ENCODE results near the gene PPARGC1A. TPM values are rescaled to one million over a fixed set of nuclear protein-coding genes. Genes with fewer than 3 reads are reported as not detected.
A peak's percentile ranks its signal among the peaks of the same experiment; 100 is the strongest.

The PPARGC1A gene
- total RNA-seq (2014; rRNA removed; shearing (Covaris generic); ENCODE audit: low replicate concordance), result 1.4 and 1.6 TPM in 2 replicates

DNA sequence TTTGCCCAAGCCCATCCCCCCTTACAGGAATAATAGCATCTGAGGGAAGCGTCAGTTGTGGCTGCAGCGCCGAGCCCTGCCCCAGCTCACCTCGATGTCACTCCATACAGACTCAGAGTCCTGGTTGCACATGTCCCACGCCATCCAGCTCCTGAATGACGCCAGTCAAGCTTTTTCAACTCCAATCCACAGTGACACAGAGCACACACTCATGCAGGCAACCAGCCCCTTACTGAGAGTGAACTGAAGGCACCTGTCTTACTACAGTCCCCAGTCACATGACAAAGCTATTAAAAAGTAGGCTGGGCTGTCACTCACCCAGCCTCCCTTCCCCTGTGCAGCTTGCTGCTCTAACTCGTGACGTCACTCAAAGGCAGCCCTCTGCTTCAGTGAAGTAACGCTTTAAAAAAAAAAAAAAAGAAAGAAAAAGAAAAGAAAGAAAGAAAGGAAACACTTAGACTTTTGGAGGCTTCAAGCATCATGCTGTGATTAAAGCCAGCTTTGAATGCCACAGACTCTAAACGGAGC is at the start of gene PPARGC1A:
Gene PPARGC1A (minus strand): TSS at position 234 of the 528 bp plus-strand sequence. CDS start 90 bp downstream, at position 144.
- peak; percentile 71 for DNase-seq (ENCODE audit: low read depth)
- in situ Hi-C loops (cut with HindIII; ENCODE audit: low pct_unique_long_range_greater_than_20kb, low sequenced_read_pairs), result no loop called here

DNA sequence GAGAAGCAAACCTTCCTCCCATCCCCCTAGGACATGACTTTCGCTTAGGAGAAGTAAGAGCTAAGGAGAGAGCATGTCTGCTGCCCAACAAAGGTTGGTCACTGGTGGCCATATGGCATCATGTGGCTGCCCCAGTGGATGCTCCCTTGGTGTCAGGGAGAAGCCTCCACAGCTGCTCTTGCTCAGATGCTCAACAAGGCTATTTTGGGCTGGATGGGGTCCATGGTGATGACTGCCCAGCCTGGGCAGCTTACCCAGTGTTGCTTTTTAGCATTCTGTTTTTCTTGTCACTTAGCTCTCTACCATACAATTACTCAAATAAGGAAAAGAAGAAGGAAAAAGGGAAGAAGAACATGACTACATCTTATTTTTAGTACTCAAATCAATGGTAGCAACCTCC is 48.9 kb upstream of the PPARGC1A start:
- no peak for DNase-seq (ENCODE audit: low read depth)
- in situ Hi-C loops (cut with HindIII; ENCODE audit: low pct_unique_long_range_greater_than_20kb, low sequenced_read_pairs), result no loop called here

- in situ Hi-C loops (cut with HindIII; ENCODE audit: low pct_unique_long_range_greater_than_20kb, low sequenced_read_pairs), result no loop called here
Observed at GRCh38 chr4:23937173-23937572, 47.3 kb upstream of the PPARGC1A start.

DNA sequence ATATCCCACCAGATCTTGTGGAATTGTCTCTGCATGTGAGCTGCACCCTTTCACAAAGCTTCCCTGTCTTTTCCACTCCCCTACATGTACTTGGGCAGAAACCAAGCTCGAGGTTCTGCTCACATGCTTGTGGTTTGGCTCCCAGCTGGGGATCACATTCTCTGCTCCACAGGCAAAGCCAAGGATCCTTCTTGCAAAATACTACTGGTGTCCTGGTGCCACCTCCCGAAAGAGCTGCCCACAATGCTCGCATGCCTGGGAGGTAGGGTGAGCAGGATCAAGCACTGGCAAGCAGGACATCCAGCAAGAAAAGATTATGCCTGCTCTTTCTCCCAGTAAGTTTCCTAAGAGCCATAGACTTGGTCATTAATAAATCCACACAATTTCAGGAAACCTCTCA is 45.1 kb upstream of the PPARGC1A start:
- peak; percentile 70 for DNase-seq (ENCODE audit: low read depth)
- in situ Hi-C loops (cut with HindIII; ENCODE audit: low pct_unique_long_range_greater_than_20kb, low sequenced_read_pairs), result no loop called here

More at GRCh38 chr4:23937173-23937572, 47.3 kb upstream of the PPARGC1A start:
- DNase-seq (ENCODE audit: low read depth), result no peak

- in situ Hi-C loops (cut with HindIII; ENCODE audit: low pct_unique_long_range_greater_than_20kb, low sequenced_read_pairs), result no loop called here
Observed at GRCh38 chr4:23934223-23934622, 44.4 kb upstream of the PPARGC1A start.

DNA sequence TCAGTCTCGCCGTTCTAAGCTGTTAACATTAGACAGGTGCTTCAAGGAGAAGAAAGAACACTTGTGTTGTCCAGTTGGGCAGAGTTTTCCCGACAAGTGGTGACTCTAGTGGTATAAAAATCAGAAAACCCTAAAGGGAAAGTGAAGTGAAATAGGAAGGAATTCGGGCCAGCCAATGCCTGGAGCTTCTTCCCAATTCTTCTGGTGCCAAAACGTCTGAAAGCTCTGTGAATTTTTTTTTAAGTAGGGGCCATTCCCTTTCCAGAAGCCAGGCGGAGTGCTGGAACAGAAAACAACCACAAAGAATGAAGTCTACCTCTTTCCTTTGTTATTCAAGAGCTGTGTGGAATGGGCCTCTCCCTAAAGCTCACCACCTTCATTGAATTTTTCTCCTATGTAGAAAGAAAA is 43.1 kb upstream of the PPARGC1A start:
- in situ Hi-C loops (cut with HindIII; ENCODE audit: low pct_unique_long_range_greater_than_20kb, low sequenced_read_pairs), result no loop called here
- DNase-seq (ENCODE audit: low read depth), result no peak

More at GRCh38 chr4:23934223-23934622, 44.4 kb upstream of the PPARGC1A start:
- no peak for DNase-seq (ENCODE audit: low read depth)

GRCh38 chr4:23932186-23932585 is 42.3 kb upstream of the PPARGC1A start:
- in situ Hi-C loops (cut with HindIII; ENCODE audit: low pct_unique_long_range_greater_than_20kb, low sequenced_read_pairs), result no loop called here

GRCh38 chr4:23931489-23931830 is 41.6 kb upstream of the PPARGC1A start:
- in situ Hi-C loops (cut with HindIII; ENCODE audit: low pct_unique_long_range_greater_than_20kb, low sequenced_read_pairs), result no loop called here
- DNase-seq (ENCODE audit: low read depth), result no peak

More at GRCh38 chr4:23932186-23932585, 42.3 kb upstream of the PPARGC1A start:
- DNase-seq (ENCODE audit: low read depth), result no peak

DNA sequence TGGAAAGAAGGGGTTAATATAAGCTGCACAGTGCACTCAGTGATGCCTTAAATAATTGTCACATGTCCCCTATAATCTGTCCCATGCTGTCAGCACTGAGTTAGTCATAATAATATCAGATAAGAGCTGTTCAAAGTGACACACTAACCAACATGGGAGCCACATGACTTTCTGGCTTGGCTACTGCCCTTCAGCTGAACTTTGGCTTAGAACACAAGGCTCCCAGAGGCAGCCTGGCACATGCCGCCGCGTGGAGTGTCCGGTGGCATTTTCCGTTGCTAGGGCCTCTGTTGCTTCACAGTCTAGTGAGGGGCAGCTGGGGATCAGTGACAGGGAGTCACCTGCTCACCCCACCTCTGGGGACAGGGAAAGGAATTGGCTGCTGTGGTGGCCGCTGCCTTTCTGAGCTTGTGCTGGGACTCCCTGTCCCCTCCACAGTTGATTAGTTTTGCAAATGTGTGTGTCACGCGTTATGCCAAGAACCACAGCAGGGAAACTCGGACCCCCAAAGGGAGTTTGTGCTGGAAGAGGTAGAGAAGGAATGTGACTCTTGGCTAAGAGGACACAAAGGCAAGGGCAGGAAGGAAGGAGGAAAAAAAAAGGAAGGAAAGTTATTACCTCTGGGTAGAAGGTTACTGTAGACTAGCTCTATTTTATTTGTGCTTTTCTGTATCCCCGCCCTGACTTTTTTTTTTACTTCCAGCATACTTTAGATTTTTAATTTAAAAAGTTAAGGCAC is 41.1 kb upstream of the PPARGC1A start:
- peak; percentile 91 for DNase-seq (ENCODE audit: low read depth)
- in situ Hi-C loops (cut with HindIII; ENCODE audit: low pct_unique_long_range_greater_than_20kb, low sequenced_read_pairs), result no loop called here

DNA sequence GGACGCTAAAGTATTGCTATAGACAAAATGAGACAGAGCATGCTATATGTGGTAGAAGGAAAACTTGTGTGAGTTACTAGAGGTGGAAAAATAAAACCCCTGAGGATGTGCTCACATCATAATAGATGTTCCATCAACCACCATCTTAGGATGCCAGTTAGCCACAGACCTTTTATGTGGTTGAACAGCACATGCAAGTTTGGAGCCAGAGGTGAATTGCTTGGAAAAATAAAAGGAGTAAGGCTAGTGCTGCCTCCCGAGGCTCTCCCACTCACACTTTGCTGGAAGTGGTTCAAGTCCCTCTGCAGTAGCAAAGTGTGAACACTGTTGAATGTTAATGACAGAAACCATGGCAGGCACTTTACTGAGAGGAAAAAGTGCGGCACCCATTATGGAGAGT is 39.4 kb upstream of the PPARGC1A start:
- in situ Hi-C loops (cut with HindIII; ENCODE audit: low pct_unique_long_range_greater_than_20kb, low sequenced_read_pairs), result no loop called here
- no peak for DNase-seq (ENCODE audit: low read depth)

- no peak for DNase-seq (ENCODE audit: low read depth)
- in situ Hi-C loops (cut with HindIII; ENCODE audit: low pct_unique_long_range_greater_than_20kb, low sequenced_read_pairs), result no loop called here
Observed at GRCh38 chr4:23924556-23924955, 34.7 kb upstream of the PPARGC1A start.

DNA sequence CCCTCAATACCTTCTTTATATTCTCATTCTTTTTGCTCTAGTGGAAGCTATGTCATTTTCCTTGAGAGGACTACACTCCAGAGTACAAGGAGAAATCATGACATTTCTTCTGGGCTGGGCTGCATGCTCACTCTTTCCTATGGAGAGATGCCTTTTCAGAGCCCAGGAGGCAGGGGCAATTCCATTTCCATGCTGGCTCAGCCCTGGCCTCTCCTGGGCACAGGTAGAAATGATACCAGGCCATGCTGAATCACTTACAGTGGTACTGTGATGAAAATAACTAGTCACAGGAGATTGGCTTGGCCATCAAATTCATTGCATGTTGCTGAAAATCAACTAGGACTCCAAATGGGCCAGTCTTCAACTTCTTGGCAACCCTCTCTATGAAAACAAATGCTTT is 34.0 kb upstream of the PPARGC1A start:
- in situ Hi-C loops (cut with HindIII; ENCODE audit: low pct_unique_long_range_greater_than_20kb, low sequenced_read_pairs), result no loop called here
- no peak for DNase-seq (ENCODE audit: low read depth)

DNA sequence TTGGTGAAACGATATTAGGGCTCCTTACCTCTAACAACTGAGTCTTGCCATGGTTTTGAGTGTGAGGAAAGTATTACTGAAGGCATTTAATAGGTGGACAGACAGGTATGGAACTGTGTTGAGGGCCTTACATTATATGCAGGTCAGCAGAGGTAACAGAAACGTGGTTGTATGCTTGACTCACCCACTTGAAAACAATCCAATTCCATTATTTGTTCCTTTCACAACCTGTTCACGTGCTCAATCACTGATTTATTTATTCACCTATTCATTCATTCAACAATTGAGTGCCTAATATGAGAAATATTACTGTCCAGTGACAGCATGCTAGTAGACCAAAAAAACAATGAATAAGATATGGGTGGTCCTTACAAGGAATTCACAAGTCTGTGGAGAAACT is 33.3 kb upstream of the PPARGC1A start:
- in situ Hi-C loops (cut with HindIII; ENCODE audit: low pct_unique_long_range_greater_than_20kb, low sequenced_read_pairs), result no loop called here
- DNase-seq (ENCODE audit: low read depth), result no peak

DNA sequence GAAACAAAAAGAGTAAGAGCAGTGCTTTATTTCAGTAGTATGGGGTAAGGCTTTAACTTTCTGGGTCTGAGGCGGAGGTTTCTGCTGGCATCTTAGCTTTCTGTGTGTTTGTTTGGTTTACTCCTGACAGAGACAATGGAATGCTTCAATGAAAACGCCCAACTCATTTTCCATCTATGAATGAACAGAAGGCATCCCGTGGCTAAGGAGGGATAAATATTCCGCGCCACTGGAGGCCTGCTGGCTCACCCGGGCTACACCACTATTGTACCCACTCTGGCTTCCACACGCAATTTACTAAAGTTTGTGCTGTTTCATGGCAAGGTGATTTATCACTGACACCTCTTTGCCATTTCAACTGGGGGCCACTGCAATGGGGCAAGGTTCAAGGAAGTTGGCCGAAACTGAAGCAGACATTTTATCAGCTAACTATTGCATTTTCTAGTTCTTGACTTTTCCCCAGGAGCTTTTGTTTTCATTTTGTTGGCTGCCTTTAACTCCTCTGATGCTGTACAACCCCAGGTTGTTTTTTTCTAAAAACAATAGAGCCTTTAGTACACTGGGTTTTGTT is 32.8 kb upstream of the PPARGC1A start:
- in situ Hi-C loops (cut with HindIII; ENCODE audit: low pct_unique_long_range_greater_than_20kb, low sequenced_read_pairs), result no loop called here
- no peak for DNase-seq (ENCODE audit: low read depth)

DNA sequence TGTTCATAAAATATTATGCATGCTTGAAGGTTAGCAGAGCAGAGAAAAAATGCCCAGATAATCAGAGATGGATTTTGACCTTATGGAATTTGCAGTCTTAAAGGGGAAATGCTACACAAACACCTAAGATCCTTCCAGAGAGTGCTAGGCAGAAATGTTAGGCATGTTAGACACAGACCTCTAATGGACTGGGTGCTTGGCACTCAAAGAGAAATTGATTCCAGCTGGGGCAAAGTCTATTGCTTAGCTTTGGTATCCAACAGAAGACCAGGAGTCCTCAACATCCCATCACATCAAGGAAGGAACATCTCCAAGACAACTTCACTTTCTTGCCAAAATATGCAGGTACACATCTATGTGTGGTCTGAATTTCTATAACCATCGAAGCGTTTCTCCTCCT is 32.2 kb upstream of the PPARGC1A start:
- in situ Hi-C loops (cut with HindIII; ENCODE audit: low pct_unique_long_range_greater_than_20kb, low sequenced_read_pairs), result no loop called here
- no peak for DNase-seq (ENCODE audit: low read depth)

DNA sequence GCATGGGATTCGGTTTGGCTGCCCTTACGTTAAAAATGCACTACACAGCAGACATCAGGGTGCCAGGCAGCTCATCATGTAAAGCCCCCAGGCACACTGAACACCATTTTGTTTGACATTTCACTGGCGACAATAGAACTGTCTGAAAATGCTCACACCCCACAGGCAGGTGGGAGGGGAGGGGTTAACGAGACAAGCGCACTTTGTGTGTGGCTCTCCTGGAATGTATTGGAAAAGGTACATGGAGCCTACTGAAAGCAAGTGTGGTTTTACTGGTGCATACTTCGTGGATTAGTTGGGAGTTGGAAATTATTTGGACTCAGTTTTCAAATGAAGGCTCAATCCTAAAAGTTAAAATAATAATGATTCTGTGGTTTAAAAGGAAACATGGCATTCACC is 31.6 kb upstream of the PPARGC1A start:
- DNase-seq (ENCODE audit: low read depth), result no peak
- in situ Hi-C loops (cut with HindIII; ENCODE audit: low pct_unique_long_range_greater_than_20kb, low sequenced_read_pairs), result no loop called here

DNA sequence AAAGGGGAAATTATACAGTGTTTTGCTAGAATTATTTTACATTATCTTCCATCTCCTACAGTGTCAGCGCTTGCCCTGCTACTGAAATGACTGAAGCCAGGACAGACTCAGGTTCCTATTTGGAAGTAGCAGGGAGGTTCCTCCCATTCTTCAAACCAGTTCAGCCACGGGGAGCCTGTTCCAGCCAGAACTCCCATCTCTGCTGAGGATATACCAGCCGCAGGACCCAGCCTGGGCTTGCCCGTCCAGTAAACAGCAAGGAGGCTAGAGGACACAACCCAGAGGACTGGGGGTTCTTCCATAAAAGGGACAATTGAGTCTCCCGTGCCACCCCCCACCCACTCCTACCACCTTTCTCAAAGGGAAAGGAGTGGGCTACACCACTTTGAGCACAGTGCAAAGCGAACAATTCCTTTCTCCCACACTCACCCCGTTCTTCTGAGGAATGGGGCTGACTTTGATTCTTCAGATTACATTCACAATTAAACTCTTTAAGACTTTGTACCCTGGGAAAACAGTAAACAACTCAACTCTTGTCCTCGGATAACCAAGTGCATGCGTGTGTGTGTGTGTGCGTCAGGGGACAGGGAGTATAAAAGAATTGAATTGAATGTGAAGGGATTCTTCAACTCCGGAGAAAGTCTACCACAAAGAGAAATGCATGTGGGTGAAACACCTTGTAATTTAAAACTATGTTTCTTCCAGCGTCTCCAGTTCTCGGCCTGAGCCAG is 31.0 kb upstream of the PPARGC1A start:
- DNase-seq (ENCODE audit: low read depth), result no peak
- in situ Hi-C loops (cut with HindIII; ENCODE audit: low pct_unique_long_range_greater_than_20kb, low sequenced_read_pairs), result no loop called here

DNA sequence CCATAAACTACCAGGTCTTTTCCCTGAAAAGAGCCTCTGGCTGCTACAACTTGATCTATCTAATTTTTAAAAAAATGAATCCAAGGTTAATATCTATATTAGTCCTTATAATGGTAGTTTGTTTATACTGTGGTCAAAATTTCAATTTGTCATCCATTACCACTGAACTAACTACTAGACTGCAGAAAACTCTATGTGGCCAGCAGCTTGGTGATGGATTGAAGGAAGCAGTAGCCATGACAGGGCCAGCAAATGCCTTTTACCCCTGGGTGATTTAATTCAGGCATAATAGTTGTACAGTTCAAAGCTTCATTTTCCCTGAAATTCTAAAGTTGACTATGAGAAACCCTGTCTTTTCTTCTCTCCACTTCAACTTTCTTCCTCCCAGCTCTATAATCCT is 30.4 kb upstream of the PPARGC1A start:
- in situ Hi-C loops (cut with HindIII; ENCODE audit: low pct_unique_long_range_greater_than_20kb, low sequenced_read_pairs), result no loop called here
- DNase-seq (ENCODE audit: low read depth), result no peak

DNA sequence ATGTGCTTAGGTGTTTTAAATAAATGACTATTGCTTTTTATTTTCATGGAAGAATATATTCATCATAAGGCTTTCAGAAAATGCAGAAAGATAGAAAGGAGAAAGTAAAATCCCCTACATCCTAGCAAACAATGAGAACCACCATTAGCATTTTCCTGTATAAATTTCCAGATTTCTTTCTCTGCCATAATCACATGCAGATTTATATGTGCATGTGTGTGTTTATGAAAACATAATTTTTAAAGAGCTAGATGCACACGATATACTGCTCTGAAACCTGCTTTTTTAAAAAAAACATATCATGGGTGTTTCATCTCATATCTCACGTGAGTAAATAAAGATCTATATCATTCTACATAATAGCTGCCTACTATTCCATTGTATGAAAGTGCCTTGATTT is 26.4 kb upstream of the PPARGC1A start:
- in situ Hi-C loops (cut with HindIII; ENCODE audit: low pct_unique_long_range_greater_than_20kb, low sequenced_read_pairs), result no loop called here
- no peak for DNase-seq (ENCODE audit: low read depth)
